SK-N-SH (cell line): ENCODE data around the gene POLA1.

Experiments
- RXRA ChIP-seq: IDR thresholded peaks from 2 replicates; pipeline ENCODE4 v1.4.0; 2012; ENCODE audit warnings: low read depth, mild to moderate bottlenecking, borderline replicate concordance
- TEAD4 ChIP-seq: IDR thresholded peaks from 2 replicates; pipeline ENCODE4 v1.4.0; 2012; ENCODE audit warnings: mild to moderate bottlenecking, borderline replicate concordance; ENCODE audit not compliant: insufficient read depth
- TF ChIP-seq, protein P1 (sequence below): IDR thresholded peaks from 2 replicates; pipeline ENCODE4; 2012

DNA sequence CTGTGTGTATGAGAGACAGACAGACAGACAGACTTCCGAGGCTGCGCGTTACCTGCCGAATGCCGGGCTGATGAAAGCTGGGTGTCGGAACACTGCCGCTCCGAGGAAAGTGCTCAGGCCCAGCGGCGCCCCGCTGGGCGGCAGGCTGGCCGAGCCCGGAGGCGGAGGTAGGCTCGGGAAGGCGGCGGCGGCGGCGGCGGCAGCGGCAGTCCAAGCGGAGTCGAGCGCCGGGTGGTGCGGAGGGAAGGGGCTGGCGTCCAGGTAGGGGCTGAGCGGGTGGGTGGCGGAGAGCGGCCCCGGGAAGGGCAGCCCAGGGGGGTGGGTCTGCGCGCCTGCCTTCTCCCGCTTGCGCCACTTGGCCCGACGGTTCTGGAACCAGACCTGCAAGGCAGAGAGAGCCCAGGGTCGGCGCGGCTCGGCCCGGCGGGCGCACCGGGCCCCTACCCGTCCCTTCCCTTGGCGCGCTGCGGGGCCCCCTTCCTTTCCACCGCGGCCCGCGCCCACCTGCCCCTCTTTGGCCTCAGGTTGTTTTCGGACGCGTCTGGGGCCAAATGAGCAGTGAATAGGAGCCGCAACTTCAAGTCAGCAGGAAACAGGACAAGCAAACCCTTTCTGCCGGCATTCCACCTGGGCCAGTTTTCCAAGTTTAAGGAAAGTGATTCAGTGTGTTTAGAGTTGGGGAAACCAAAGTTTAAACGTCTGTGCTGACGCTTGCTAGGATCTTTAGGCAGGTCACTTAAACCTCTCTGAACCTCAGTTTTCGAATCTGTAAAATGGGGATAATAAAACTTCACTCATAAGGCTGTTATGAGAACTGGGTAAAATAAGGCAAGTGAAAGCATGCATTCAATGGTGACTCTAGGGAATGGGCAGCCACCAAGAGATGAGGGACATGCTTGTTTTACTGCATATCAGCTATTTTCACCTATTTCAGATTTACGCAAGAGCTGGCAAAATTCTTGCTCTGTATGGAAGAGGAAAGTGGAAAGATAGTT, 313.6 kb downstream of the POLA1 start:
- TF ChIP-seq, protein P1, sequence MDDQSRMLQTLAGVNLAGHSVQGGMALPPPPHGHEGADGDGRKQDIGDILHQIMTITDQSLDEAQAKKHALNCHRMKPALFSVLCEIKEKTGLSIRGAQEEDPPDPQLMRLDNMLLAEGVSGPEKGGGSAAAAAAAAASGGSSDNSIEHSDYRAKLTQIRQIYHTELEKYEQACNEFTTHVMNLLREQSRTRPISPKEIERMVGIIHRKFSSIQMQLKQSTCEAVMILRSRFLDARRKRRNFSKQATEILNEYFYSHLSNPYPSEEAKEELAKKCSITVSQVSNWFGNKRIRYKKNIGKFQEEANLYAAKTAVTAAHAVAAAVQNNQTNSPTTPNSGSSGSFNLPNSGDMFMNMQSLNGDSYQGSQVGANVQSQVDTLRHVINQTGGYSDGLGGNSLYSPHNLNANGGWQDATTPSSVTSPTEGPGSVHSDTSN, result no peak
- TF ChIP-seq TEAD4, result no peak
- no peak for TF ChIP-seq RXRA
